SK-N-SH treated with all-trans-retinoic acid at 6 μM for 48 hours (cell line): ENCODE data around the gene KRTAP12-2.

Source experiments
- ATAC-seq: fragments of 200-7000 bp; cut with Tn5 transposase; 3 replicates; pipeline ENCODE4 v1.9.1; 2020; ENCODE audit warnings: mild to moderate bottlenecking, moderate library complexity
- ARNTL ChIP-seq: fragments of 450-650 bp; formaldehyde crosslinking; IDR thresholded peaks from 2 replicates; pipeline ENCODE4 v1.5.0; 2020; ENCODE audit warnings: low read depth, mild to moderate bottlenecking, moderate library complexity, borderline replicate concordance
- BACH2 ChIP-seq: fragments of 250-450 bp; sonication (Bioruptor Pico); IDR thresholded peaks from 2 replicates; pipeline ENCODE4 v1.9.0; 2021; ENCODE audit warnings: mild to moderate bottlenecking, borderline replicate concordance
- CSDC2 ChIP-seq: fragments of 250-450 bp; sonication (Bioruptor Pico); IDR thresholded peaks from 2 replicates; pipeline ENCODE4 v1.5.0; 2020; ENCODE audit warnings: mild to moderate bottlenecking, moderate library complexity
- CSRNP3 ChIP-seq: fragments of 250-450 bp; sonication (Bioruptor Pico); IDR thresholded peaks from 2 replicates; pipeline ENCODE4 v1.5.1; 2021; ENCODE audit warnings: mild to moderate bottlenecking, moderate library complexity
- ESRRG ChIP-seq: fragments of 250-450 bp; sonication (Bioruptor Pico); IDR thresholded peaks from 2 replicates; pipeline ENCODE4 v1.6.1; 2021; ENCODE audit warnings: mild to moderate bottlenecking
- GLIS3 ChIP-seq: fragments of 250-450 bp; sonication (Bioruptor Pico); IDR thresholded peaks from 2 replicates; pipeline ENCODE4 v1.5.0; 2020; ENCODE audit warnings: mild to moderate bottlenecking, moderate library complexity
- ISL1 ChIP-seq: fragments of 250-450 bp; sonication (Bioruptor Pico); IDR thresholded peaks from 2 replicates; pipeline ENCODE4 v2.1.2; 2022; ENCODE audit warnings: mild to moderate bottlenecking, moderate library complexity
- PATZ1 ChIP-seq: fragments of 250-450 bp; sonication (Bioruptor Pico); IDR thresholded peaks from 2 replicates; pipeline ENCODE4 v1.8.0; 2020; ENCODE audit warnings: mild to moderate bottlenecking, moderate library complexity, borderline replicate concordance
- POU6F1 ChIP-seq: fragments of 250-450 bp; sonication (Bioruptor Pico); IDR thresholded peaks from 2 replicates; pipeline ENCODE4 v1.8.0; 2021; ENCODE audit warnings: low read depth, mild to moderate bottlenecking, moderate library complexity, borderline replicate concordance
- PPARA ChIP-seq: fragments of 250-450 bp; sonication (Bioruptor Pico); IDR thresholded peaks from 2 replicates; pipeline ENCODE4 v1.5.0; 2020; ENCODE audit warnings: mild to moderate bottlenecking, borderline replicate concordance
- RARB ChIP-seq: fragments of 250-450 bp; sonication (Bioruptor Pico); IDR thresholded peaks from 2 replicates; pipeline ENCODE4 v1.8.0; 2021; ENCODE audit warnings: mild to moderate bottlenecking, moderate library complexity
- SNAI2 ChIP-seq: fragments of 250-450 bp; sonication (Bioruptor Pico); IDR thresholded peaks from 2 replicates; pipeline ENCODE4 v1.5.0; 2020; ENCODE audit warnings: mild to moderate bottlenecking, moderate library complexity
- TCF4 ChIP-seq: fragments of 250-450 bp; sonication (Bioruptor Pico); IDR thresholded peaks from 2 replicates; pipeline ENCODE4 v1.8.0; 2021; ENCODE audit warnings: mild to moderate bottlenecking, moderate library complexity, borderline replicate concordance
- TOX ChIP-seq: fragments of 250-450 bp; sonication (Bioruptor Pico); IDR thresholded peaks from 2 replicates; pipeline ENCODE4 v1.8.0; 2021; ENCODE audit warnings: mild to moderate bottlenecking, moderate library complexity, borderline replicate concordance
- ZC3H10 ChIP-seq: fragments of 250-450 bp; sonication (Bioruptor Pico); IDR thresholded peaks from 2 replicates; pipeline ENCODE4 v1.5.1; 2021; ENCODE audit warnings: mild to moderate bottlenecking, moderate library complexity
- ZFP3 ChIP-seq: fragments of 250-450 bp; sonication (Bioruptor Pico); IDR thresholded peaks from 2 replicates; pipeline ENCODE4 v1.5.0; 2020; ENCODE audit warnings: mild to moderate bottlenecking, moderate library complexity
- ZFP30 ChIP-seq: fragments of 450-650 bp; formaldehyde crosslinking; IDR thresholded peaks from 2 replicates; pipeline ENCODE4 v1.5.0; 2022; ENCODE audit warnings: mild to moderate bottlenecking, moderate library complexity
- ZNF565 ChIP-seq: fragments of 450-650 bp; formaldehyde crosslinking; conservative IDR thresholded peaks from 2 replicates; pipeline ENCODE4 v1.5.0; 2020; ENCODE audit warnings: low read depth, mild to moderate bottlenecking, moderate library complexity
- ZNF70 ChIP-seq: fragments of 450-650 bp; formaldehyde crosslinking; IDR thresholded peaks from 2 replicates; pipeline ENCODE4 v1.5.0; 2020; ENCODE audit warnings: mild to moderate bottlenecking, moderate library complexity
- ZNF8 ChIP-seq: fragments of 450-650 bp; formaldehyde crosslinking; IDR thresholded peaks from 2 replicates; pipeline ENCODE4 v1.5.0; 2020; ENCODE audit warnings: mild to moderate bottlenecking, moderate library complexity
- TF ChIP-seq, protein P1 (sequence below): fragments of 250-450 bp; sonication (Bioruptor Pico); IDR thresholded peaks from 2 replicates; pipeline ENCODE4 v1.5.0; 2020; ENCODE audit warnings: mild to moderate bottlenecking, moderate library complexity

Gene KRTAP12-2

GRCh38 chr21:44711327-44712202, 44.8 kb upstream of the KRTAP12-2 start, which contains the start of gene TSPEAR:
TSS of gene TSPEAR (minus strand) at chr21:44711572. CDS start at chr21:44711514, 58 bp downstream.
- TF ChIP-seq PPARA (no peak), ZFP3 (CRISPR knock-in tag) (no peak), ISL1 (no peak)
- no peak for ATAC-seq

- ATAC-seq = no peak
- TF ChIP-seq CSDC2 (CRISPR knock-in tag) (no peak), CSRNP3 (CRISPR knock-in tag) (no peak), ARNTL (CRISPR knock-in tag) (no peak), ZC3H10 (CRISPR knock-in tag) (no peak), ZNF565 (CRISPR knock-in tag) (no peak), ZNF70 (CRISPR knock-in tag) (no peak), POU6F1 (CRISPR knock-in tag) (no peak), PATZ1 (no peak), RARB (no peak), PPARA (no peak), TOX (no peak), ZNF8 (CRISPR knock-in tag) (no peak)
Measured at GRCh38 chr21:44710756-44711326, 44.1 kb upstream of the KRTAP12-2 start.

- TF ChIP-seq ZC3H10 (CRISPR knock-in tag) (no peak), SNAI2 (CRISPR knock-in tag) (no peak), TOX (no peak), TCF4 (CRISPR knock-in tag) (no peak), PPARA (no peak), ZNF565 (CRISPR knock-in tag) (no peak), BACH2 (CRISPR knock-in tag) (no peak), GLIS3 (CRISPR knock-in tag) (no peak), ZFP3 (CRISPR knock-in tag) (no peak), ZFP30 (CRISPR knock-in tag) (no peak), ESRRG (CRISPR knock-in tag) (no peak)
- TF ChIP-seq, protein P1, sequence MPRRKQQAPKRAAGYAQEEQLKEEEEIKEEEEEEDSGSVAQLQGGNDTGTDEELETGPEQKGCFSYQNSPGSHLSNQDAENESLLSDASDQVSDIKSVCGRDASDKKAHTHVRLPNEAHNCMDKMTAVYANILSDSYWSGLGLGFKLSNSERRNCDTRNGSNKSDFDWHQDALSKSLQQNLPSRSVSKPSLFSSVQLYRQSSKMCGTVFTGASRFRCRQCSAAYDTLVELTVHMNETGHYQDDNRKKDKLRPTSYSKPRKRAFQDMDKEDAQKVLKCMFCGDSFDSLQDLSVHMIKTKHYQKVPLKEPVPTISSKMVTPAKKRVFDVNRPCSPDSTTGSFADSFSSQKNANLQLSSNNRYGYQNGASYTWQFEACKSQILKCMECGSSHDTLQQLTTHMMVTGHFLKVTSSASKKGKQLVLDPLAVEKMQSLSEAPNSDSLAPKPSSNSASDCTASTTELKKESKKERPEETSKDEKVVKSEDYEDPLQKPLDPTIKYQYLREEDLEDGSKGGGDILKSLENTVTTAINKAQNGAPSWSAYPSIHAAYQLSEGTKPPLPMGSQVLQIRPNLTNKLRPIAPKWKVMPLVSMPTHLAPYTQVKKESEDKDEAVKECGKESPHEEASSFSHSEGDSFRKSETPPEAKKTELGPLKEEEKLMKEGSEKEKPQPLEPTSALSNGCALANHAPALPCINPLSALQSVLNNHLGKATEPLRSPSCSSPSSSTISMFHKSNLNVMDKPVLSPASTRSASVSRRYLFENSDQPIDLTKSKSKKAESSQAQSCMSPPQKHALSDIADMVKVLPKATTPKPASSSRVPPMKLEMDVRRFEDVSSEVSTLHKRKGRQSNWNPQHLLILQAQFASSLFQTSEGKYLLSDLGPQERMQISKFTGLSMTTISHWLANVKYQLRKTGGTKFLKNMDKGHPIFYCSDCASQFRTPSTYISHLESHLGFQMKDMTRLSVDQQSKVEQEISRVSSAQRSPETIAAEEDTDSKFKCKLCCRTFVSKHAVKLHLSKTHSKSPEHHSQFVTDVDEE (CRISPR knock-in tag) = no peak
- ATAC-seq = no peak
Measured at GRCh38 chr21:44710294-44710665, 43.6 kb upstream of the KRTAP12-2 start.
